HepG2 (cell line): ENCODE results near the gene ABTB2. TPM values are rescaled to one million over a fixed set of nuclear protein-coding genes. Genes with fewer than 3 reads are reported as not detected.

Experiments used
- ATAD3A ChIP-seq: sonication (generic); formaldehyde crosslinking; IDR thresholded peaks from 2 replicates; pipeline ENCODE4 v1.4.0; 2020; ENCODE audit warnings: missing genetic modification reagents
- CBX2 ChIP-seq, 2 experiments: fragments of 200-600 bp in 1 of 2; sonication (generic); formaldehyde crosslinking in 1 of 2; IDR thresholded peaks; 2 replicates each; pipeline versions ENCODE4 v1.7.0 to v1.8.1; 2018 to 2022; ENCODE audit warnings: low read depth in 2 of 2, low read length in 1 of 2, mild to moderate bottlenecking in 1 of 2, missing genetic modification reagents in 1 of 2
- CTCF ChIP-seq: sonication (generic); formaldehyde crosslinking; IDR thresholded peaks from 2 replicates; pipeline ENCODE4 v1.5.0; 2020; ENCODE audit warnings: mild to moderate bottlenecking, missing genetic modification reagents, moderate library complexity
- DRAP1 ChIP-seq: IDR thresholded peaks from 2 replicates; pipeline ENCODE4 v1.6.1; 2016; ENCODE audit warnings: missing genetic modification reagents, missing compliant biosample characterization
- RBFOX2 ChIP-seq: fragments of 200-400 bp; formaldehyde crosslinking; IDR thresholded peaks from 2 replicates; pipeline ENCODE4 v1.6.1; 2017; ENCODE audit warnings: low read depth, mild to moderate bottlenecking, low read length
- RFXAP ChIP-seq: sonication (generic); formaldehyde crosslinking; IDR thresholded peaks from 2 replicates; pipeline ENCODE4 v1.4.0; 2020; ENCODE audit warnings: missing genetic modification reagents, borderline replicate concordance
- SAP130 ChIP-seq: IDR thresholded peaks from 2 replicates; pipeline ENCODE4 v1.6.1; 2016; ENCODE audit warnings: low read depth
- TFDP2 ChIP-seq: sonication (generic); formaldehyde crosslinking; IDR thresholded peaks from 2 replicates; pipeline ENCODE4 v1.4.0; 2020; ENCODE audit warnings: missing genetic modification reagents
- TSC22D2 ChIP-seq: sonication (generic); formaldehyde crosslinking; IDR thresholded peaks from 2 replicates; pipeline ENCODE4 v1.5.1; 2020; ENCODE audit warnings: missing genetic modification reagents, mild to moderate bottlenecking, borderline replicate concordance
- ZBTB33 ChIP-seq: sonication (generic); formaldehyde crosslinking; IDR thresholded peaks from 2 replicates; pipeline ENCODE4 v1.4.0; 2020; ENCODE audit warnings: missing genetic modification reagents
- ZEB1 ChIP-seq: IDR thresholded peaks from 2 replicates; pipeline ENCODE4 v1.6.1; 2012; ENCODE audit warnings: mild to moderate bottlenecking, low read depth, inconsistent platforms; ENCODE audit not compliant: insufficient replicate concordance
- ZMAT3 ChIP-seq: sonication (generic); formaldehyde crosslinking; conservative IDR thresholded peaks from 2 replicates; pipeline ENCODE4 v1.7.0; 2021; ENCODE audit warnings: missing genetic modification reagents
- ZNF142 ChIP-seq: sonication (generic); formaldehyde crosslinking; IDR thresholded peaks from 2 replicates; pipeline ENCODE4 v1.4.0; 2020; ENCODE audit warnings: missing genetic modification reagents
- ZNF337 ChIP-seq: sonication (generic); formaldehyde crosslinking; IDR thresholded peaks from 2 replicates; pipeline ENCODE4 v1.5.1; 2020; ENCODE audit warnings: missing genetic modification reagents, low read depth, mild to moderate bottlenecking, borderline replicate concordance
- ZNF567 ChIP-seq: sonication (generic); formaldehyde crosslinking; IDR thresholded peaks from 2 replicates; pipeline ENCODE4 v1.8.1; 2023; ENCODE audit warnings: mild to moderate bottlenecking, missing genetic modification reagents, borderline replicate concordance
- ZNF790 ChIP-seq: sonication (generic); formaldehyde crosslinking; IDR thresholded peaks from 2 replicates; pipeline ENCODE4 v1.8.0; 2022; ENCODE audit warnings: missing genetic modification reagents, mild to moderate bottlenecking, borderline replicate concordance
- polyA plus RNA-seq, 8 experiments: library from polyadenylated mRNA; depleted of rRNA in 3 of 8; stranded (reverse) in 7 of 8; unstranded in 1 of 8; fragments of >200 nt; fragmentation: Illumina TruSeq in 4 of 8; extraction: Trizol in 4 of 8; gene quantifications; 2 replicates each; pipeline versions ENCODE4 v1.2.1 to v1.2.3, GENCODE V29; 2011 to 2016; ENCODE audit warnings: low read depth in 4 of 8, missing spikeins in 1 of 8, mixed read lengths in 1 of 8; ENCODE audit not compliant: insufficient read depth in 1 of 8
- total RNA-seq, 5 experiments: library from RNA; depleted of rRNA; stranded (reverse); fragments of >200 nt; fragmentation: Illumina TruSeq; extraction: Trizol; gene quantifications; 2 replicates each; pipeline ENCODE4 v1.2.3, GENCODE V29; 2016; ENCODE audit warnings: low read depth in 1 of 5

The ABTB2 gene
- total and polyA plus RNA-seq, 2 of the 13 experiments (the other 11 are each of a cell fraction or from before 2014, with no cell fraction given): 5.1 to 15.4 TPM

- no peak; the same call in 1 of the 2 replicates for TF ChIP-seq TFDP2
- TF ChIP-seq ZNF790 (CRISPR knock-in tag): peak; percentile 42; the same call in 1 of the 2 replicates
- peak; percentile 39 for TF ChIP-seq SAP130 (CRISPR knock-in tag)
- peak; percentile 40 for TF ChIP-seq CTCF (CRISPR knock-in tag)
- TF ChIP-seq ZNF142 (CRISPR knock-in tag): no peak
- TF ChIP-seq ZNF337 (CRISPR knock-in tag): peak; percentile 45; the same call in 1 of the 2 replicates
- peak; percentile 30; the same call in 1 of the 2 replicates for TF ChIP-seq RFXAP (CRISPR knock-in tag)
- TF ChIP-seq DRAP1 (CRISPR knock-in tag): no peak
- TF ChIP-seq CBX2 (IDR thresholded peaks at IDR 0.05; ENCODE audit: low read depth, low read length): no peak
- no peak for TF ChIP-seq CBX2 (CRISPR knock-in tag; IDR thresholded peaks at IDR 0.05; ENCODE audit: low read depth)
- peak; percentile 62 for TF ChIP-seq ZMAT3 (CRISPR knock-in tag)
- no peak for TF ChIP-seq ZBTB33 (CRISPR knock-in tag)
- 0 out of 2 replicates have a peak, but pooled peaks have one; percentile 20 for TF ChIP-seq ZNF567
- TF ChIP-seq TSC22D2: peak; percentile 72; the same call in 1 of the 2 replicates
- peak; percentile 73 for TF ChIP-seq RBFOX2
- no peak for TF ChIP-seq ZEB1
- TF ChIP-seq ATAD3A (CRISPR knock-in tag): 0 out of 2 replicates have a peak, but pooled peaks have one; percentile 12
Observed at GRCh38 chr11:34356913-34357700, 703 bp downstream of the ABTB2 start (continued).
